Astrocyte of the spinal cord (primary cell): ENCODE data around the gene TKT.
A peak's percentile ranks its signal among the peaks of the same experiment; 100 is the strongest.

Experiments used
- DNase-seq: peaks from one replicate; pipeline ENCODE4 v3.0.0; 2011; ENCODE audit warnings: low read depth, low spot score
- H3K4me3 ChIP-seq: 2 replicates; pipeline ENCODE4 v1.5.1; 2011; ENCODE audit warnings: low read depth, mild to moderate bottlenecking, low read length, moderate library complexity
- CTCF ChIP-seq: IDR thresholded peaks from 2 replicates; pipeline ENCODE4 v1.5.1; 2012; ENCODE audit warnings: low read depth, mild to moderate bottlenecking, low read length, inconsistent platforms
- in situ Hi-C: cut with HindIII; loops from 2 replicates; pipeline ENCODE4 v1.10.0; 2017; ENCODE audit warnings: low sequenced_read_pairs

TKT gene

GRCh38 chr3:53240989-53241972 is 14.5 kb downstream of the TKT start:
- no peak for TF ChIP-seq CTCF
- in situ Hi-C loops, result no loop called here
- DNase-seq, result no peak
- H3K4me3 ChIP-seq, result no peak overlapping the region

GRCh38 chr3:53239800-53240199 is 16.0 kb downstream of the TKT start:
- no peak for DNase-seq
- in situ Hi-C loops, result loop anchor here (10.0 kb wide), 1 partner anchor 105 kb away; the partner anchor contains the start of gene DCP1A
- H3K4me3 ChIP-seq, result no peak overlapping the region
- TF ChIP-seq CTCF, result no peak

GRCh38 chr3:53238886-53239285 is 16.9 kb downstream of the TKT start:
- TF ChIP-seq CTCF, result no peak
- in situ Hi-C loops, result loop anchor here (10.0 kb wide), 1 partner anchor 106 kb away; the partner anchor contains the start of gene DCP1A
- H3K4me3 ChIP-seq, result no peak overlapping the region
- no peak for DNase-seq

GRCh38 chr3:53238051-53238850 is 17.6 kb downstream of the TKT start:
- no peak for TF ChIP-seq CTCF
- peak; percentile 96 for DNase-seq
- in situ Hi-C loops, result loop anchor here (10.0 kb wide), 1 partner anchor 107 kb away; the partner anchor contains the start of gene DCP1A
- no peak overlapping the region for H3K4me3 ChIP-seq

- no peak overlapping the region for H3K4me3 ChIP-seq
- peak; percentile 88 for DNase-seq
- TF ChIP-seq CTCF, result no peak
- in situ Hi-C loops, result loop anchor here (10.0 kb wide), 1 partner anchor 109 kb away; the partner anchor contains the start of gene DCP1A
These were observed 19.5 kb downstream of the TKT start for GRCh38 chr3:53236112-53236841.

GRCh38 chr3:53235545-53235944 is 20.3 kb downstream of the TKT start:
- DNase-seq, result no peak
- no peak for TF ChIP-seq CTCF
- in situ Hi-C loops, result loop anchor here (10.0 kb wide), 1 partner anchor 109 kb away; the partner anchor contains the start of gene DCP1A
- no peak overlapping the region for H3K4me3 ChIP-seq
